WI38 (cell line): ENCODE data around the gene TBATA.

ENCODE experiments used
- H3K4me3 ChIP-seq: 2 replicates; pipeline ENCODE4 v1.5.1; 2011; ENCODE audit warnings: low read depth, mild to moderate bottlenecking, control low read depth, low read length
- CTCF ChIP-seq: IDR thresholded peaks from 2 replicates; pipeline ENCODE4 v1.5.1; 2012; ENCODE audit warnings: low read depth, mild to moderate bottlenecking, control low read depth, low read length

The TBATA gene

GRCh38 chr10:70815504-70816219 lies 30.5 kb upstream of the TBATA start, which contains the start of gene SGPL1:
Gene SGPL1, plus strand, starts transcription at chr10:70815948. Its CDS starts 906 bp downstream, at chr10:70816854.
- H3K4me3 ChIP-seq: peak within 1 kb of the TSS; percentile 70
- peak; percentile 95 for TF ChIP-seq CTCF

GRCh38 chr10:70814126-70814525 lies 28.9 kb upstream of the TBATA start:
- no peak for TF ChIP-seq CTCF

GRCh38 chr10:70812814-70813213 lies 27.6 kb upstream of the TBATA start:
- TF ChIP-seq CTCF: no peak
- H3K4me3 ChIP-seq: no peak overlapping the region

More at GRCh38 chr10:70814126-70814525, 28.9 kb upstream of the TBATA start:
- no peak overlapping the region for H3K4me3 ChIP-seq

GRCh38 chr10:70811881-70812280 lies 26.7 kb upstream of the TBATA start:
- no peak overlapping the region for H3K4me3 ChIP-seq
- no peak for TF ChIP-seq CTCF

GRCh38 chr10:70810967-70811366 lies 25.8 kb upstream of the TBATA start:
- TF ChIP-seq CTCF: no peak
- H3K4me3 ChIP-seq: no peak overlapping the region

GRCh38 chr10:70809726-70810125 lies 24.5 kb upstream of the TBATA start:
- TF ChIP-seq CTCF: no peak

GRCh38 chr10:70809011-70809611 lies 23.9 kb upstream of the TBATA start:
- TF ChIP-seq CTCF: no peak
- no peak overlapping the region for H3K4me3 ChIP-seq

More at GRCh38 chr10:70809726-70810125, 24.5 kb upstream of the TBATA start:
- H3K4me3 ChIP-seq: no peak overlapping the region
